H1 (cell line): ENCODE results near the gene WNT7A.

ENCODE experiments used
- CHD2 ChIP-seq: IDR thresholded peaks from 2 replicates; pipeline ENCODE4 v1.6.1; 2012; ENCODE audit warnings: low read length, improper control_type of control experiment
- EP300 ChIP-seq, 2 experiments: IDR thresholded peaks; 1 replicate in 1 of 2; 2 replicates in 1 of 2; pipeline ENCODE4 v1.6.1; 2011 to 2012; ENCODE audit warnings: low read depth in 2 of 2, low read length in 2 of 2, mild to moderate bottlenecking in 2 of 2, borderline replicate concordance in 1 of 2, inconsistent platforms in 1 of 2, moderate library complexity in 1 of 2
- NANOG ChIP-seq: IDR thresholded peaks from 2 replicates; pipeline ENCODE4 v1.6.1; 2011; ENCODE audit warnings: low read length, low read depth, mild to moderate bottlenecking, inconsistent platforms; ENCODE audit not compliant: insufficient read depth, poor library complexity, severe bottlenecking
- POLR2A ChIP-seq, 2 experiments: IDR thresholded peaks; 1 replicate in 1 of 2; 2 replicates in 1 of 2; pipeline ENCODE4 v1.6.1; 2011; ENCODE audit warnings: low read depth in 2 of 2, low read length in 2 of 2, mild to moderate bottlenecking in 2 of 2; ENCODE audit errors: control extremely low read depth in 1 of 2
- SP2 ChIP-seq: IDR thresholded peaks from 2 replicates; pipeline ENCODE4 v1.6.1; 2012; ENCODE audit warnings: mild to moderate bottlenecking, low read length, inconsistent platforms
- TAF1 ChIP-seq: IDR thresholded peaks from 2 replicates; pipeline ENCODE4 v1.6.1; 2011; ENCODE audit warnings: mild to moderate bottlenecking, low read depth, low read length
- TF ChIP-seq, protein P1 (sequence below), 3 experiments: IDR thresholded peaks; 1 replicate in 2 of 3; 2 replicates in 1 of 3; pipeline versions ENCODE4 v1.5.1 to v1.6.1; 2011; ENCODE audit warnings: low read length in 3 of 3, mild to moderate bottlenecking in 3 of 3, inconsistent platforms in 2 of 3, low read depth in 1 of 3, moderate library complexity in 1 of 3; ENCODE audit not compliant: insufficient read depth in 1 of 3; ENCODE audit errors: control extremely low read depth in 1 of 3
- TF ChIP-seq, protein P2 (sequence below): IDR thresholded peaks from 2 replicates; pipeline ENCODE4 v1.6.1; 2011; ENCODE audit warnings: low read length, improper control_type of control experiment

DNA sequence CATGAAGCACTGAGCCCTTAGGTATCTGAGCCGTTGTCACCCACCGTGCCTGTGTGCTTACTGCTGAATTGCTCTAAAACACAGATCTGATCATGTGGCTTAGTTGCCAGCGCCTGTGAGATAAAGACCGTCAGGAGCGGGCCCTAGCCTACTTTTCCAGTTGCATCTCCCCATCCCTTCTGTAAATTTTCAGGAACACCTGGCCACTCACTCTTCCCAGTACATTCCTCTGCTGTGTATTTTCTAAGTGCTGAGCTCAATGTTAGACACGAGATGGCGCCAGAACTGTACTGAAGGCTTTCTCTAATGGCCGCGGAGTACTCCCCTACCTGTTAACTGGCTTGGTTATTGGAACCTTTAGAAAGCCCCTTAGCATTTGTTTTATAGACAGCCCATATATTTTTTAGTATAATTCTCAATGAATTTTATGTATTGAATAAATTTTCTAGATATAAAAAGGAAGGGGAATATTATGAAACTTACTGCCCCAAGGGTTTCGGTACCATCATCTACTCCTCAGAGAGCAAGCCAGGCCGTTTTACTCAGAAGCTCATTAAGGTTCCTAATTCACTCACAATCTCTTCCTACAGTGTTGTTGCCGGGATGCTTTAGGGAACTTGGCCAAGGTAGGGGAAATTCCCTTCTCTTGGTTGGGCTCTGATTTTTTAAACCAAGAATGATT, 16.7 kb upstream of the WNT7A start:
- TF ChIP-seq POLR2A (IDR thresholded peaks at IDR 0.05; ENCODE audit: control extremely low read depth in 1 of 2, low read depth in 2 of 2, low read length in 2 of 2) (no peak), EP300 (IDR thresholded peaks at IDR 0.05; ENCODE audit: borderline replicate concordance in 1 of 2, low read depth in 2 of 2, low read length in 2 of 2) (no peak), NANOG (no peak), CHD2 (no peak), SP2 (no peak), TAF1 (no peak)
- TF ChIP-seq, protein P1, sequence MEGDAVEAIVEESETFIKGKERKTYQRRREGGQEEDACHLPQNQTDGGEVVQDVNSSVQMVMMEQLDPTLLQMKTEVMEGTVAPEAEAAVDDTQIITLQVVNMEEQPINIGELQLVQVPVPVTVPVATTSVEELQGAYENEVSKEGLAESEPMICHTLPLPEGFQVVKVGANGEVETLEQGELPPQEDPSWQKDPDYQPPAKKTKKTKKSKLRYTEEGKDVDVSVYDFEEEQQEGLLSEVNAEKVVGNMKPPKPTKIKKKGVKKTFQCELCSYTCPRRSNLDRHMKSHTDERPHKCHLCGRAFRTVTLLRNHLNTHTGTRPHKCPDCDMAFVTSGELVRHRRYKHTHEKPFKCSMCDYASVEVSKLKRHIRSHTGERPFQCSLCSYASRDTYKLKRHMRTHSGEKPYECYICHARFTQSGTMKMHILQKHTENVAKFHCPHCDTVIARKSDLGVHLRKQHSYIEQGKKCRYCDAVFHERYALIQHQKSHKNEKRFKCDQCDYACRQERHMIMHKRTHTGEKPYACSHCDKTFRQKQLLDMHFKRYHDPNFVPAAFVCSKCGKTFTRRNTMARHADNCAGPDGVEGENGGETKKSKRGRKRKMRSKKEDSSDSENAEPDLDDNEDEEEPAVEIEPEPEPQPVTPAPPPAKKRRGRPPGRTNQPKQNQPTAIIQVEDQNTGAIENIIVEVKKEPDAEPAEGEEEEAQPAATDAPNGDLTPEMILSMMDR (IDR thresholded peaks at IDR 0.05; ENCODE audit: control extremely low read depth in 1 of 3, insufficient read depth in 1 of 3, low read depth in 1 of 3, low read length in 3 of 3), result peak; percentile 25 to 88 (median 80)
- TF ChIP-seq, protein P2, sequence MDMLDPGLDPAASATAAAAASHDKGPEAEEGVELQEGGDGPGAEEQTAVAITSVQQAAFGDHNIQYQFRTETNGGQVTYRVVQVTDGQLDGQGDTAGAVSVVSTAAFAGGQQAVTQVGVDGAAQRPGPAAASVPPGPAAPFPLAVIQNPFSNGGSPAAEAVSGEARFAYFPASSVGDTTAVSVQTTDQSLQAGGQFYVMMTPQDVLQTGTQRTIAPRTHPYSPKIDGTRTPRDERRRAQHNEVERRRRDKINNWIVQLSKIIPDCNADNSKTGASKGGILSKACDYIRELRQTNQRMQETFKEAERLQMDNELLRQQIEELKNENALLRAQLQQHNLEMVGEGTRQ, result no peak
